Activated CD4-positive, alpha-beta T cell treated with anti-CD3 and anti-CD28 coated beads for 36 hours (primary cell): ENCODE results near the gene SV2B. TPM values are rescaled to one million over a fixed set of nuclear protein-coding genes. Genes with fewer than 3 reads are reported as not detected.

Experiments
- ATAC-seq: fragments of 200-7000 bp; cut with Tn5 transposase; one replicate; pipeline ENCODE4 v1.10.0; 2021; ENCODE audit warnings: mild to moderate bottlenecking, moderate library complexity
- CTCF ChIA-PET: fragments of 350-600 bp; sonication (Branson Sonifier 250); formaldehyde crosslinking; loops from one replicate; lab custom pipeline; 2021; ENCODE audit warnings: antibody characterized with exemption; lab: Charles Lee
- POLR2A ChIA-PET: fragments of 350-600 bp; sonication (Branson Sonifier 250); formaldehyde crosslinking; loops from one replicate; lab custom pipeline; 2021; ENCODE audit warnings: antibody characterized with exemption, inconsistent platforms; lab: Charles Lee
- DNase-seq: peaks from one replicate; pipeline ENCODE4 v3.0.0-alpha.2; 2020
- H3K27ac Mint-ChIP-seq: one replicate; pipeline ENCODE4 v1.8.0; 2021; ENCODE audit warnings: mixed read lengths
- H3K27me3 Mint-ChIP-seq: one replicate; pipeline ENCODE4 v1.8.0; 2021; ENCODE audit warnings: mixed read lengths
- H3K36me3 Mint-ChIP-seq: one replicate; pipeline ENCODE4 v1.8.0; 2021; ENCODE audit warnings: low read depth, mixed read lengths
- H3K4me1 Mint-ChIP-seq: one replicate; pipeline ENCODE4 v1.8.0; 2021; ENCODE audit warnings: mixed read lengths
- H3K4me3 Mint-ChIP-seq: one replicate; pipeline ENCODE4 v1.8.0; 2021; ENCODE audit warnings: mild to moderate bottlenecking, moderate library complexity, mixed read lengths
- H3K9me3 Mint-ChIP-seq: one replicate; pipeline ENCODE4 v1.8.0; 2021; ENCODE audit warnings: low read depth, mixed read lengths
- intact Hi-C, 2 experiments: fragments of 100-400 bp; cut with DNase I in 1 of 2; cut with micrococcal nuclease in 1 of 2; formaldehyde crosslinking; loops; one replicate each; pipeline versions ENCODE4 v1.14.2 to v1.15.1; 2022 to 2024; cut with DNase I, micrococcal nuclease
- total RNA-seq, 2 experiments: library from RNA; stranded (reverse); gene quantifications; one replicate each; pipeline ENCODE4 v1.2.3, GENCODE V29; 2021

Gene SV2B
- total RNA-seq, 2 experiments from 2014 or later: 0.05 TPM

DNA sequence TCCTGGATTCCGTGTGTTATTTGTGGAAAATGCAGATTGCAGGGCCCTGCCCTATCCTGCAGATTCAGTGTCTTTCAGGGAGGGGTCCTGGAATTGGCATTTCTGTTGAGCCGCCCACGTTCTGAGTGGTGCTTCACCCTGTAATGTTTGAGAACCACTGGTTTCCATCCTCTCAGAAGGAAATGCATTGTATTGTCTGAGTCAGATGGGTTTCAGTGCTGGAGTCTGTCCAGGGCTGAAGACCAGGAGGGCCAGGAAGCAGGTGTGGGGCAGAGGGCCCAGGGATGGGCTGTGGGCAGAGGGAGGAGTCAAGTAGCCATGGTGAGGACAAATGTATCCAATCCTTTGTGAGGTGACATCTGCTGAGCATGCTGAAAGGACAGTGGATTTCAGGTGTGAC, 123.8 kb downstream of the SV2B start:
- DNase-seq (no peak), ATAC-seq (no peak)
- ChIA-PET POLR2A (no interaction called here), CTCF (interaction anchor here (0.6 to 4.5 kb wide), 7 partner anchors 21 to 1061 kb away, joined by 3 to 35 read pairs (median 4); no protein-coding TSS in a partner anchor)
- Mint-ChIP-seq H3K4me3 (no peak overlapping the region), H3K36me3 (no peaks in the 10 kb centered on the region), H3K9me3 (no peaks in the 10 kb centered on the region), H3K4me1 (no peaks in the 10 kb centered on the region), H3K27me3 (peaks cover 27% of the 10 kb centered on the region), H3K27ac (no peak overlapping the region)
- intact Hi-C loops: loop anchor here (1.0 kb wide), 1 partner anchor 168 kb away; no protein-coding TSS in a partner anchor

GRCh38 chr15:91224755-91225380, 124.8 kb downstream of the SV2B start:
- Mint-ChIP-seq H3K27ac (no peak overlapping the region), H3K4me1 (no peaks in the 10 kb centered on the region), H3K9me3 (no peaks in the 10 kb centered on the region), H3K36me3 (no peaks in the 10 kb centered on the region), H3K27me3 (peaks cover 30% of the 10 kb centered on the region), H3K4me3 (no peak overlapping the region)
- CTCF ChIA-PET: interaction anchor here (0.6 to 4.5 kb wide), 7 partner anchors 23 to 299 kb away, joined by 3 to 35 read pairs (median 4); no protein-coding TSS in a partner anchor
- DNase-seq (no peak), ATAC-seq (no peak)
- intact Hi-C loops: loop anchor here (1.0 kb wide), 1 partner anchor 169 kb away; no protein-coding TSS in a partner anchor
- POLR2A ChIA-PET: interaction anchor here (0.6 kb wide), 1 partner anchor 404 kb away, joined by 3 read pairs; no protein-coding TSS in a partner anchor

DNA sequence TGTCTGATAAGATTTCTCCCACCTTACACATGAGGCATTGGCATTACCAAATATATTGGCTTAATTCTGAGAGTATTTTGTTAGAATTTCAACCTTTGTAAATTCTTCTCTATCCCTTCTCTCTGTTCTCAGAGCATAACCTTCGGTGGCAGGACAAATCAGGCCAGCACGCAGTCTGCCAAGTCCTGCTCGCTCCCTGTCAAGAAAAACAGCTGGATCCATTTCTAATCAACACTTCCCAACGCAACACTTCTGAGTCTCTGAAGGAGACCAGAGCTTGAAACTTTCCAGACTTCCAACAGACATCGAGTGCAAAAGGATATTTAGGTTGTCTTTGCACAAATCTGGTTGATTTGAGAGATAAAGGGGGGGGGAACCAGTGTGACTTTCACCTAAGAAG, 125.7 kb downstream of the SV2B start:
- ChIA-PET POLR2A (no interaction called here), CTCF (interaction anchor here (0.6 to 4.5 kb wide), 8 partner anchors 12 to 298 kb away, joined by 3 to 35 read pairs (median 4); partner anchors contain the start of gene HDDC3)
- Mint-ChIP-seq H3K4me1 (no peaks in the 10 kb centered on the region), H3K27me3 (peaks cover 28% of the 10 kb centered on the region), H3K9me3 (no peaks in the 10 kb centered on the region), H3K36me3 (no peaks in the 10 kb centered on the region), H3K27ac (no peak overlapping the region), H3K4me3 (no peak overlapping the region)
- intact Hi-C loops: no loop called here
- DNase-seq (no peak), ATAC-seq (no peak)

- ChIA-PET POLR2A (no interaction called here), CTCF (interaction anchor here (0.9 to 4.5 kb wide), 6 partner anchors 13 to 172 kb away, joined by 3 to 35 read pairs (median 5); partner anchors contain the start of gene SV2B)
- no peak for ATAC-seq
- H3K9me3 Mint-ChIP-seq: no peaks in the 10 kb centered on the region
- no peaks in the 10 kb centered on the region for H3K36me3 Mint-ChIP-seq
- H3K4me1 Mint-ChIP-seq: no peaks in the 10 kb centered on the region
- peaks cover 23% of the 10 kb centered on the region for H3K27me3 Mint-ChIP-seq
- H3K4me3 Mint-ChIP-seq: no peak overlapping the region
- no peak overlapping the region for H3K27ac Mint-ChIP-seq
- DNase-seq: no peak
- intact Hi-C loops: no loop called here
These were observed 127.1 kb downstream of the SV2B start for GRCh38 chr15:91227117-91227516.

DNA sequence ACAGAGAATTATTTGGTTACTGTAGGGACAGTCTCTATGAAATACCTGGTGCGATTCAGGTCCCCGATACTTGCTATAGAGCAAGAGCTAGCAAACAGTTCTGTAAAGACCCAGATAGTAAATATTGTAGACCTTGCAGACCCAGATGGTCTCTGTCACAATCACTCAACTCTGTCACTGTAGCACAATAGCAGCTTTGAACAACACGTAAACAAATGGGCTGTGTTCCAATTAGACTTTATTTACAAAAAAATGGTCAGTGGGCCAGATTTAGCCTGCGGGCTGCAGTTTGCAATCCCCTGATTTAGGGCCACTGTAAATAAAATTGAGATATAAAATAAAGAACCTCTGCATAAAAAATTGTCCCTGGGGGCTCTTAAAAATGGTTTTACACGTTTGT, 127.7 kb downstream of the SV2B start:
- Mint-ChIP-seq H3K27me3 (peaks cover 21% of the 10 kb centered on the region), H3K4me3 (no peak overlapping the region), H3K4me1 (no peaks in the 10 kb centered on the region), H3K9me3 (no peaks in the 10 kb centered on the region), H3K27ac (no peak overlapping the region), H3K36me3 (no peaks in the 10 kb centered on the region)
- POLR2A ChIA-PET: no interaction called here
- CTCF ChIA-PET: interaction anchor here (1.0 to 4.5 kb wide), 4 partner anchors 20 to 172 kb away, joined by 3 to 35 read pairs (median 6); no protein-coding TSS in a partner anchor
- ATAC-seq: no peak
- no peak for DNase-seq
- intact Hi-C loops: no loop called here

- no peaks in the 10 kb centered on the region for H3K4me1 Mint-ChIP-seq
- H3K27ac Mint-ChIP-seq: no peak overlapping the region
- intact Hi-C loops: no loop called here
- H3K27me3 Mint-ChIP-seq: peaks cover 23% of the 10 kb centered on the region
- no peaks in the 10 kb centered on the region for H3K36me3 Mint-ChIP-seq
- ChIA-PET CTCF (interaction anchor here (4.5 kb wide), 1 partner anchor 173 kb away, joined by 35 read pairs; no protein-coding TSS in a partner anchor), POLR2A (no interaction called here)
- no peaks in the 10 kb centered on the region for H3K9me3 Mint-ChIP-seq
- ATAC-seq (no peak), DNase-seq (no peak)
- H3K4me3 Mint-ChIP-seq: no peak overlapping the region
These were observed 128.3 kb downstream of the SV2B start for GRCh38 chr15:91228383-91228782.

GRCh38 chr15:91228890-91229289, 128.8 kb downstream of the SV2B start:
- Mint-ChIP-seq H3K4me1 (no peaks in the 10 kb centered on the region), H3K4me3 (no peak overlapping the region), H3K36me3 (no peaks in the 10 kb centered on the region), H3K9me3 (no peaks in the 10 kb centered on the region), H3K27me3 (peaks cover 26% of the 10 kb centered on the region), H3K27ac (no peak overlapping the region)
- DNase-seq (no peak), ATAC-seq (no peak)
- POLR2A ChIA-PET: no interaction called here
- intact Hi-C loops: no loop called here
- CTCF ChIA-PET: no interaction called here

DNA sequence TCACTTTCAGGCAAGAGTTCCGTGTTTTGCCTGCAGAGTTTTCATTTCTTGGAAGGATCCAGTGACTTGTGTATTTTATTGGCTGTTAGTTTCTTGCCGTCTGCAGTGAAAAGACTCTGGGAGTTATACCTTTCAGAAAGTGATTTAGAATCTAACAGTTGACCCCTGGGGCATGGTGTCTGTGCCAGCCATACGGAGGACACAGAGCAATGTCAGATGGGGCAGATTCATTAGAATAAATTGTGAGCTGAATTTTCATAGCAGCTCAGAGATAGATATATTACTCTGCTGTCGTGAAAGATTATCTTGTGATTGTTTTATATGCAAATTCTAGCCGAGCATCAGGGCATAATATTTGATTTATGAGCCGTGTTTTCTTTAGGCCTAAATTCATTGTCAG, 131.6 kb downstream of the SV2B start:
- intact Hi-C loops: no loop called here
- ChIA-PET POLR2A (no interaction called here), CTCF (interaction anchor here (1.0 to 1.2 kb wide), 3 partner anchors 34 to 168 kb away, joined by 4 read pairs; no protein-coding TSS in a partner anchor)
- Mint-ChIP-seq H3K9me3 (no peaks in the 10 kb centered on the region), H3K4me3 (no peak overlapping the region), H3K4me1 (no peaks in the 10 kb centered on the region), H3K36me3 (no peaks in the 10 kb centered on the region), H3K27me3 (peaks cover 26% of the 10 kb centered on the region), H3K27ac (no peak overlapping the region)
- ATAC-seq: no peak
- DNase-seq: no peak

GRCh38 chr15:91234759-91235158, 134.7 kb downstream of the SV2B start:
- H3K4me1 Mint-ChIP-seq: no peaks in the 10 kb centered on the region
- ChIA-PET POLR2A (no interaction called here), CTCF (interaction anchor here (0.6 to 4.4 kb wide), 4 partner anchors 11 to 1509 kb away, joined by 3 to 24 read pairs (median 4); no protein-coding TSS in a partner anchor)
- no peaks in the 10 kb centered on the region for H3K9me3 Mint-ChIP-seq
- no peak overlapping the region for H3K27ac Mint-ChIP-seq
- H3K27me3 Mint-ChIP-seq: peaks cover 26% of the 10 kb centered on the region
- no peak for ATAC-seq
- H3K36me3 Mint-ChIP-seq: no peaks in the 10 kb centered on the region
- no peak for DNase-seq
- H3K4me3 Mint-ChIP-seq: no peak overlapping the region
- intact Hi-C loops: no loop called here

DNA sequence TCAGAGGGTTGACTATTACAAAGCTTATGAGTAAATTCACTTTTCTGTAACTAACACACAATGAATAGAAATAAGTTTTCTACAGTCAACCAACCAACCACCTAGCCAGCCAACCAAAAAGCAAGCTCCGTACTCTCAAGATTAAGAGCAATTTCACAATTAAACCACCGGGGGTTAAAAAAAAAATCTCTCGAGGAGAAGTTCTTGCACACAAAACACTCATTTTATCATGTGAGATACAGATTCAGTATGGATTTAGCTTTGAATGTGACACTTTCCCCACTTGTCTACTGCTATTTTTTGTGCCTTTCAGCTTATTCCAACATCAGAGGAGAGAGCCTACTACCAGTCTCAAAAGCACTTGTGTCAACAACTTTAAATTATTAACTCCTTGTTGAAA, 135.3 kb downstream of the SV2B start:
- Mint-ChIP-seq H3K9me3 (no peaks in the 10 kb centered on the region), H3K27ac (no peak overlapping the region), H3K4me1 (no peaks in the 10 kb centered on the region), H3K4me3 (no peak overlapping the region), H3K36me3 (no peaks in the 10 kb centered on the region), H3K27me3 (peaks cover 26% of the 10 kb centered on the region)
- ChIA-PET CTCF (interaction anchor here (0.5 to 4.4 kb wide), 8 partner anchors 11 to 1509 kb away, joined by 3 to 24 read pairs (median 3); no protein-coding TSS in a partner anchor), POLR2A (no interaction called here)
- intact Hi-C loops: no loop called here
- no peak for ATAC-seq
- DNase-seq: no peak

GRCh38 chr15:91237445-91237844, 137.4 kb downstream of the SV2B start:
- Mint-ChIP-seq H3K4me3 (no peak overlapping the region), H3K4me1 (no peaks in the 10 kb centered on the region), H3K27me3 (peaks cover 25% of the 10 kb centered on the region), H3K27ac (no peak overlapping the region), H3K9me3 (no peaks in the 10 kb centered on the region), H3K36me3 (no peaks in the 10 kb centered on the region)
- DNase-seq (no peak), ATAC-seq (no peak)
- ChIA-PET POLR2A (no interaction called here), CTCF (interaction anchor here (0.7 to 4.4 kb wide), 2 partner anchors 9 to 182 kb away, joined by 3 to 24 read pairs; no protein-coding TSS in a partner anchor)
- intact Hi-C loops: no loop called here
